Activated CD4-positive, alpha-beta T cell treated with anti-CD3 and anti-CD28 coated beads for 36 hours (primary cell): ENCODE measurements around the gene MANSC4. TPM values are rescaled to one million over a fixed set of nuclear protein-coding genes. Genes with fewer than 3 reads are reported as not detected.

Experiments
- total RNA-seq, 2 experiments: library from RNA; stranded (reverse); gene quantifications; one replicate each; pipeline ENCODE4 v1.2.3, GENCODE V29; 2021

Gene MANSC4
- total RNA-seq, 2 experiments from 2014 or later: not detected

Other genes with a start within 250 kb of the MANSC4 start
- not detected for gene REP15, start 83.8 kb downstream of the MANSC4 start, total RNA-seq
- 10 to 100 TPM; 58.5 to 62.1 TPM for gene MRPS35, start 69.4 kb downstream of the MANSC4 start, total RNA-seq
- 1 to 10 TPM; 7.1 to 9.2 TPM for gene KLHL42, start within 50 bp of the MANSC4 start, total RNA-seq
- gene PTHLH, start 192.5 kb upstream of the MANSC4 start, total RNA-seq: not detected